Stimulated activated naive CD8-positive, alpha-beta T cell treated with anti-CD3 and anti-CD28 coated beads, Interleukin-15, Interleukin-2, amounts not matched to agents 100 ng/mL and 50 ng/mL, for 24 hours (primary cell): ENCODE measurements around the gene CMTR1.
"Not testable (repeated sequence)": the region's sequence is repeated elsewhere in the genome, so short reads cannot be mapped to it uniquely, and the experiment has no call there.

Experiments
- H3K27ac Mint-ChIP-seq: one replicate; pipeline ENCODE4 v1.8.0; 2021; ENCODE audit warnings: mild to moderate bottlenecking, mixed read lengths
- H3K27me3 Mint-ChIP-seq: one replicate; pipeline ENCODE4 v1.8.0; 2021; ENCODE audit warnings: mixed read lengths
- H3K36me3 Mint-ChIP-seq: one replicate; pipeline ENCODE4 v1.8.0; 2021; ENCODE audit warnings: low read depth, mixed read lengths
- H3K4me1 Mint-ChIP-seq: one replicate; pipeline ENCODE4 v1.8.0; 2021; ENCODE audit warnings: low read depth, mixed read lengths
- H3K4me3 Mint-ChIP-seq: one replicate; pipeline ENCODE4 v1.8.0; 2021; ENCODE audit warnings: mild to moderate bottlenecking, mixed read lengths
- H3K9me3 Mint-ChIP-seq: one replicate; pipeline ENCODE4 v1.8.0; 2021; ENCODE audit warnings: mixed read lengths

CMTR1 gene

GRCh38 chr6:37490536-37491170 lies 57.6 kb downstream of the CMTR1 start:
- H3K9me3 Mint-ChIP-seq = no peaks in the 10 kb centered on the region
- peak overlapping the region; percentile 93 for H3K27ac Mint-ChIP-seq
- peaks cover 12% of the 10 kb centered on the region for H3K36me3 Mint-ChIP-seq
- H3K4me3 Mint-ChIP-seq = no peak overlapping the region
- H3K27me3 Mint-ChIP-seq = no peaks in the 10 kb centered on the region
- H3K4me1 Mint-ChIP-seq = peaks cover 78% of the 10 kb centered on the region

GRCh38 chr6:37491171-37491829 lies 58.3 kb downstream of the CMTR1 start:
- peaks cover 83% of the 10 kb centered on the region for H3K4me1 Mint-ChIP-seq
- H3K27ac Mint-ChIP-seq = peak overlapping the region; percentile 15
- no peaks in the 10 kb centered on the region for H3K27me3 Mint-ChIP-seq
- H3K9me3 Mint-ChIP-seq = no peaks in the 10 kb centered on the region
- peaks cover 12% of the 10 kb centered on the region for H3K36me3 Mint-ChIP-seq
- H3K4me3 Mint-ChIP-seq = no peak overlapping the region

GRCh38 chr6:37491830-37492208 lies 58.8 kb downstream of the CMTR1 start:
- Mint-ChIP-seq H3K27ac (peak overlapping the region; percentile 15), H3K36me3 (peaks cover 15% of the 10 kb centered on the region), H3K4me3 (no peak overlapping the region), H3K9me3 (no peaks in the 10 kb centered on the region), H3K27me3 (no peaks in the 10 kb centered on the region), H3K4me1 (peaks cover 88% of the 10 kb centered on the region)

GRCh38 chr6:37492236-37492972 lies 59.4 kb downstream of the CMTR1 start:
- Mint-ChIP-seq H3K27ac (no peak overlapping the region), H3K4me1 (peaks cover 94% of the 10 kb centered on the region)

GRCh38 chr6:37492991-37493660 lies 60.1 kb downstream of the CMTR1 start:
- Mint-ChIP-seq H3K36me3 (peaks cover 12% of the 10 kb centered on the region), H3K9me3 (no peaks in the 10 kb centered on the region), H3K27me3 (no peaks in the 10 kb centered on the region), H3K27ac (no peak overlapping the region), H3K4me1 (peaks cover 97% of the 10 kb centered on the region), H3K4me3 (no peak overlapping the region)

More at GRCh38 chr6:37492236-37492972, 59.4 kb downstream of the CMTR1 start:
- no peaks in the 10 kb centered on the region for H3K9me3 Mint-ChIP-seq
- no peaks in the 10 kb centered on the region for H3K27me3 Mint-ChIP-seq
- no peak overlapping the region for H3K4me3 Mint-ChIP-seq
- H3K36me3 Mint-ChIP-seq = peaks cover 16% of the 10 kb centered on the region

- Mint-ChIP-seq H3K4me1 (peaks cover 97% of the 10 kb centered on the region), H3K4me3 (no peak overlapping the region), H3K27me3 (no peaks in the 10 kb centered on the region), H3K9me3 (no peaks in the 10 kb centered on the region), H3K27ac (no peak overlapping the region), H3K36me3 (peaks cover 7% of the 10 kb centered on the region)
These were observed 60.6 kb downstream of the CMTR1 start for GRCh38 chr6:37493661-37493995.

- peak overlapping the region; percentile 69 for H3K4me3 Mint-ChIP-seq
- no peaks in the 10 kb centered on the region for H3K27me3 Mint-ChIP-seq
- peaks cover 4% of the 10 kb centered on the region for H3K36me3 Mint-ChIP-seq
- H3K4me1 Mint-ChIP-seq = peaks cover 97% of the 10 kb centered on the region
- no peaks in the 10 kb centered on the region for H3K9me3 Mint-ChIP-seq
- peak overlapping the region; percentile 95 for H3K27ac Mint-ChIP-seq
These were observed 62.4 kb downstream of the CMTR1 start for GRCh38 chr6:37495244-37495934.

- H3K27me3 Mint-ChIP-seq = no peaks in the 10 kb centered on the region
- peaks cover 94% of the 10 kb centered on the region for H3K4me1 Mint-ChIP-seq
- H3K4me3 Mint-ChIP-seq = peak overlapping the region; percentile 90
- peak overlapping the region; percentile 38 for H3K27ac Mint-ChIP-seq
- no peaks in the 10 kb centered on the region for H3K9me3 Mint-ChIP-seq
- peaks cover 4% of the 10 kb centered on the region for H3K36me3 Mint-ChIP-seq
These were observed 64.2 kb downstream of the CMTR1 start for GRCh38 chr6:37496951-37497885.

GRCh38 chr6:37499433-37500293 lies 66.6 kb downstream of the CMTR1 start, which contains the start of gene CCDC167:
CCDC167 (minus strand) TSS chr6:37499893; CDS start chr6:37499863, 30 bp downstream.
- peaks cover 4% of the 10 kb centered on the region for H3K36me3 Mint-ChIP-seq
- H3K27me3 Mint-ChIP-seq = no peaks in the 10 kb centered on the region
- no peaks in the 10 kb centered on the region for H3K9me3 Mint-ChIP-seq
- H3K27ac Mint-ChIP-seq = peak within 1 kb of the TSS; percentile 94
- H3K4me3 Mint-ChIP-seq = peak within 1 kb of the TSS; percentile 90
- H3K4me1 Mint-ChIP-seq = peaks cover 95% of the 10 kb centered on the region

GRCh38 chr6:37500294-37500608 lies 67.2 kb downstream of the CMTR1 start:
- peak overlapping the region; percentile 90 for H3K4me3 Mint-ChIP-seq
- peak overlapping the region; percentile 94 for H3K27ac Mint-ChIP-seq
- H3K9me3 Mint-ChIP-seq = no peaks in the 10 kb centered on the region
- H3K36me3 Mint-ChIP-seq = peaks cover 4% of the 10 kb centered on the region
- no peaks in the 10 kb centered on the region for H3K27me3 Mint-ChIP-seq
- peaks cover 93% of the 10 kb centered on the region for H3K4me1 Mint-ChIP-seq

GRCh38 chr6:37500904-37501303 lies 67.9 kb downstream of the CMTR1 start:
- H3K4me3 Mint-ChIP-seq, H3K9me3 Mint-ChIP-seq, H3K27ac Mint-ChIP-seq, H3K27me3 Mint-ChIP-seq, H3K36me3 Mint-ChIP-seq: not testable (repeated sequence)
- H3K4me1 Mint-ChIP-seq = peaks cover 94% of the 10 kb centered on the region

GRCh38 chr6:37501632-37502491 lies 68.8 kb downstream of the CMTR1 start:
- H3K4me1 Mint-ChIP-seq = peaks cover 87% of the 10 kb centered on the region
- peak overlapping the region; percentile 27 for H3K4me3 Mint-ChIP-seq
- H3K27ac Mint-ChIP-seq = peak overlapping the region; percentile 82
- no peaks in the 10 kb centered on the region for H3K27me3 Mint-ChIP-seq
- H3K36me3 Mint-ChIP-seq = peaks cover under 1% of the 10 kb centered on the region
- no peaks in the 10 kb centered on the region for H3K9me3 Mint-ChIP-seq
